ENCODE measurements around the gene MTMR11. TPM values are rescaled to one million over a fixed set of nuclear protein-coding genes. Genes with fewer than 3 reads are reported as not detected.

MTMR11 gene
- total RNA-seq, 1 experiment from 2014 or later = 6.8 TPM

- DNase-seq (ENCODE audit: low spot score) = peak; percentile 87
These were observed 470 bp upstream of the MTMR11 start for GRCh38 chr1:149936992-149937705.

GRCh38 chr1:149934356-149934755 lies 2.3 kb downstream of the MTMR11 start:
- DNase-seq (ENCODE audit: low spot score) = no peak

GRCh38 chr1:149933208-149933607 lies 3.5 kb downstream of the MTMR11 start:
- DNase-seq (ENCODE audit: low spot score) = no peak

GRCh38 chr1:149932474-149932873 lies 4.2 kb downstream of the MTMR11 start:
- no peak for DNase-seq (ENCODE audit: low spot score)

- no peak for DNase-seq (ENCODE audit: low spot score)
These were observed 5.4 kb downstream of the MTMR11 start for GRCh38 chr1:149931212-149931790.

- DNase-seq (ENCODE audit: low spot score) = no peak
These were observed 6.8 kb downstream of the MTMR11 start for GRCh38 chr1:149929856-149930255.

- DNase-seq (ENCODE audit: low spot score) = no peak
These were observed 8.3 kb downstream of the MTMR11 start for GRCh38 chr1:149928401-149928724.

GRCh38 chr1:149927563-149928400 lies 8.9 kb downstream of the MTMR11 start, which contains the start of gene SF3B4:
Gene SF3B4, minus strand, starts transcription at chr1:149927803. Its CDS starts 44 bp downstream, at chr1:149927759.
- peak; percentile 92 for DNase-seq (ENCODE audit: low spot score)

- DNase-seq (ENCODE audit: low spot score) = peak; percentile 22
These were observed 9.6 kb downstream of the MTMR11 start for GRCh38 chr1:149927056-149927562.

- no peak for DNase-seq (ENCODE audit: low spot score)
These were observed 10.4 kb downstream of the MTMR11 start for GRCh38 chr1:149926296-149926695.

GRCh38 chr1:149925751-149926150 lies 10.9 kb downstream of the MTMR11 start:
- no peak for DNase-seq (ENCODE audit: low spot score)

GRCh38 chr1:149925345-149925744 lies 11.3 kb downstream of the MTMR11 start:
- no peak for DNase-seq (ENCODE audit: low spot score)

- no peak for DNase-seq (ENCODE audit: low spot score)
These were observed 13.1 kb downstream of the MTMR11 start for GRCh38 chr1:149923626-149924025.

- DNase-seq (ENCODE audit: low spot score) = no peak
These were observed 19.0 kb downstream of the MTMR11 start, which contains the start of gene SV2A for GRCh38 chr1:149917571-149918144. Gene SV2A, minus strand, starts transcription at chr1:149917844. Its CDS starts 4,004 bp downstream, at chr1:149913840.

GRCh38 chr1:149916898-149917252 lies 19.8 kb downstream of the MTMR11 start:
- no peak for DNase-seq (ENCODE audit: low spot score)

- DNase-seq (ENCODE audit: low spot score) = no peak
These were observed 20.3 kb downstream of the MTMR11 start for GRCh38 chr1:149916193-149916897.

GRCh38 chr1:149915429-149916192 lies 21.1 kb downstream of the MTMR11 start:
- DNase-seq (ENCODE audit: low spot score) = no peak

GRCh38 chr1:149914545-149914944 lies 22.1 kb downstream of the MTMR11 start:
- no peak for DNase-seq (ENCODE audit: low spot score)

GRCh38 chr1:149906570-149907075 lies 30.1 kb downstream of the MTMR11 start:
- no peak for DNase-seq (ENCODE audit: low spot score)

GRCh38 chr1:149903836-149904491 lies 32.7 kb downstream of the MTMR11 start:
- no peak for DNase-seq (ENCODE audit: low spot score)

All from HT-29 (cell line).